HG03159 (cell line): ENCODE measurements around the gene PROB1.

Source experiments
- ATAC-seq: cut with Tn5 transposase; IDR thresholded peaks from one replicate; pipeline ENCODE4 v1.9.1; 2021; ENCODE audit warnings: mild to moderate bottlenecking, moderate library complexity; ENCODE audit not compliant: unreplicated experiment

Gene PROB1

GRCh38 chr5:139341689-139342422 is 53.0 kb downstream of the PROB1 start, which contains the start of gene PAIP2:
Gene PAIP2, plus strand, starts transcription at chr5:139341854. Its CDS starts 21,931 bp downstream, at chr5:139363785.
- ATAC-seq: peak; percentile 85

- no peak for ATAC-seq
These were observed 53.7 kb downstream of the PROB1 start for GRCh38 chr5:139341187-139341688.
